GM21423 (cell line): ENCODE measurements around the gene CD3G.
A peak's percentile ranks its signal among the peaks of the same experiment; 100 is the strongest.
"Not testable (repeated sequence)": the region's sequence is repeated elsewhere in the genome, so short reads cannot be mapped to it uniquely, and the experiment has no call there.

Source experiments
- ATAC-seq: cut with Tn5 transposase; IDR thresholded peaks from one replicate; pipeline ENCODE4 v1.9.1; 2021; ENCODE audit warnings: mild to moderate bottlenecking, moderate library complexity; ENCODE audit not compliant: unreplicated experiment

Gene CD3G

DNA sequence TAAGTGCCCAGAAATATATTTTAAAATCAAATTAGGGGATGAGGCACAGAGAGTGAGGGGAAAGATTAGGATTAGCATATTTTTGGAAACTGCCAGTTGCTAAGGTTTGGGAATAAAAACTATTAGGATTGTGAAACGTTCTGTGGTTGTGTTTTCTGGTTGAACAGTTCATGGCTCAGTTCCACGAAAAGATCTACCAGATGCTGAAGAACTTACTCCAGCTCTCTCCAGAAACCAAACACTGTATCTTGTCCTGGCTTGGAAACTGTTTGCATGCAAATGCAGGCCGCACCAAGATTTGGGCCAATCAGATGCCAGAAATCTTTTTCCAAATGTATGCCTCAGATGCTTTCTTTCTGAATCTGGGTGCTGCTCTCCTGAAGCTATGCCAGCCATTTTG, 30.6 kb downstream of the CD3G start:
- ATAC-seq = no peak

DNA sequence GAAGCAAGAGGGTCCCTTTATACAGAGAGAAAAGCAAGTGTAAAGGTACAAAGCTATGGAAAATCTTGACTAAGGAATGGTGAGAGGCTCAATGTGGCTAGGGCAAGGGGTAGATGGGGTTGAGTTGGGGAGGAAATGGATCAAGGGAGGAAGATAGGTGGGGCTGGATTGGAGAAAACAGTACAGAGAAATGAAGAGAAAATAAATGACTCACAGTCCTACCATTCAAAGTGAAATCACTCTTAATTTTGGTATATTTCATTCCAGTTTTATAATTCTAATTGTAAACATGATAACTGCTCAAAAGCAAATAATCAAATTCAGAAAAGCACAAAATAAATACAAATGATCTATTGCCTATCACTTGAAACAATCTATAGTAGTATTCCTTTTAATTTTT, 31.8 kb downstream of the CD3G start:
- ATAC-seq = no peak

DNA sequence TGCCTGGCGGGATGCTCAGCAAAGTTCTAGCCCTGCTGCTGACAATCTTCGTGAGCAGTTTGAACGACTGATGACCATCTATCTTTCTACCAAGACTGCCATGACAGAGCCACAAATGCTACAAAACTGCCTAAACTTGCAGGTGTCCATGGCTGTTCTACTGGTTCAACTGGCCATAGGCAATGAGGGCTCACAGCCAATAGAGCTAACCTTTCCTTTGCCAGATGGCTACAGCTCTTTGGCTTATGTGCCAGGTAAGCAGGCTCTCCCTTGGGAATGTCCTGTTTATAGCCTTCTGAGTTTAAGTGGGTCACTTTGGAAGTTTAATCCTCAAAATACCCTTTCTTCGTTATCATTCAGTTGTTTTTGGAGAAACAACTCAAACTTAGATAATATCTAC, 35.4 kb downstream of the CD3G start:
- ATAC-seq = no peak

DNA sequence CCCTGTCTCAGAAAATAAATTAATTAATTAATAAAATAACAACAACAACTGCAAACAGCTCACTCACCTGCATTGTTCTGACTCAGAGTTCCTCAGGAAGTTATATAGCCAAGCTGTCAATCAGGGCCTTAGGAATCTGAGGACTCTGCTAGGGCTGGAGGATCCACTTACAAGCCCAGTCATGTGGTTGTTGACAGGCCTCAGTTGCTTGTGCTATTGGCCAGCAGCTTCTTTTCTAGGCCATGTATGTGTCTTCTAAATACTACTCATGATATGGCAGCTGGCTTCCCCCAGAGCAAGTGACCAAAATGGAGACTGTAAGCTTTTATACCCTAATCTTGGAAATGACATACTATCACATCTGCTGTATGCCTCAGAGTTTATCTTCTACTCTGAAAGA, 36.4 kb downstream of the CD3G start:
- no peak for ATAC-seq

DNA sequence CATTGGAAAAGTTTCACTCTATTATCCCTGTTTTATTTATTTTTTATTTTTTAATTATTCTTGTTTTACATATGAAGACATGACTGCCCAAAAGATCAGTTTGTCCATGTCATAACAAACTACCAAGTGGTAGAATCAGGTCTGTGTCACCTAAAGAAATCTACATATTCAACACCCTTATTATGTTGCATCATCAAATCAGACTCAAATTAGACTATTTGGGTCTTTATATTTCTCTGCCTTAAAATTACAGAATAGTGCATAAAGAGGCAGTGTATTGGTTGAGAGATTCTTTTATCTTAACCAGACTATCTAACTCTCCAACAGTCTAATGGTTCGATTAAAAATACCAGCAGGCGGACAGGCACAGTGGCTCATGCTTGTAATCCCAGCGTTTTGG, 38.8 kb downstream of the CD3G start:
- ATAC-seq = no peak

DNA sequence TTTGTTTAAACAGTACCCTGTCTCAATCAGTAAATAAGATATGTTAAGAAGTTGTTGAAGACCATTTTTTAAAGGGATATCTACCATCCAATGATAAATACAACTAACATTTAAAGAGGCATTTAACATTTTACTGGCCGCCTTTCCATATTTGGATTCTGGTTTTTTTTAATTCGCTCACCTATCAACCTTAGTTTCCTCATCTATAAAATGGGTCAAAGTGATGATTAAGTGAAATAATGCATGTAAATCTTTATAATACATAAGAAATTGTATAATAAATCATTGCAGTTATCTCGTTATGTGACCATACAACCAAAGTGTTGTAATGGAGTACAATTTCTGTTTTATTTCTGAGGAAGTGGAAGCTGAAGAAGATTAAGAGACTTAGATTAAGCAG, 39.5 kb downstream of the CD3G start:
- ATAC-seq = no peak

DNA sequence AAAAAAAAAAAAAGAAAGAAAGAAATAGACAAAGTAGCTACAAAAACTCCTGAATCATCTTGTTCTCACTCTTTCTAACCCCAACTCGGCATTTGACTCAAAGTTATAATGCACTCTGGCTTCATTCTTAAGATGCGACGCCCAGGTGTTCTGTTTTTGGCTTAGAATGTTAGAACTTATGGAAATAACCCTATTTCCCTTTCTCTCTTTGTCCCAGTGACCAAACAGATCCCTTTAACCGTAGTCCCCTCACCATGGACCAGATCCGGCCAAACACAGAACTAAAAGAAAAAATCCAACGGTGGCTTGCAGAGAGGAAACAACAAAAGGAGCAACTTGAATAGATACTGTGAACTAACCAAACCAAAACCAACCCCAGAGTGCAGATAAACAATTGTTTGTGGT, 52.0 kb downstream of the CD3G start:
- ATAC-seq = no peak

DNA sequence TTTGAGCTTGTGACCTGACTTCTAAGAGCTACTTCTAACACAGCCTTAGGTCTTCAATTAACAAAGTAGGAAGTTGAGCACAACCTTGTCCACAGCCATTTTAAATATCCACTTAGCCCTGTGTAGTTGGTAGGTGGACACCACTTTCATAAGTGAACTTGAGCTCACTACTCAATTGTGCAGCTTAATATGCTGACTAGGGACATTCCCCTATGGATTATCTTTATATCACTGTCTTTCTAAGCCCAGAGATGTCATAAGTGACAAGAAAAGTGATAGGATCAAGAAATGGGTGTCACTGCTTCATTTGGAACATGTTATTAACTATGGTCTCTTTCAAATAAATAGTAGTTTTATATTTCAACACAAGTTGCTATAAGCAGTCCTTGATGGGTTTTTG, 53.3 kb downstream of the CD3G start:
- no peak for ATAC-seq

DNA sequence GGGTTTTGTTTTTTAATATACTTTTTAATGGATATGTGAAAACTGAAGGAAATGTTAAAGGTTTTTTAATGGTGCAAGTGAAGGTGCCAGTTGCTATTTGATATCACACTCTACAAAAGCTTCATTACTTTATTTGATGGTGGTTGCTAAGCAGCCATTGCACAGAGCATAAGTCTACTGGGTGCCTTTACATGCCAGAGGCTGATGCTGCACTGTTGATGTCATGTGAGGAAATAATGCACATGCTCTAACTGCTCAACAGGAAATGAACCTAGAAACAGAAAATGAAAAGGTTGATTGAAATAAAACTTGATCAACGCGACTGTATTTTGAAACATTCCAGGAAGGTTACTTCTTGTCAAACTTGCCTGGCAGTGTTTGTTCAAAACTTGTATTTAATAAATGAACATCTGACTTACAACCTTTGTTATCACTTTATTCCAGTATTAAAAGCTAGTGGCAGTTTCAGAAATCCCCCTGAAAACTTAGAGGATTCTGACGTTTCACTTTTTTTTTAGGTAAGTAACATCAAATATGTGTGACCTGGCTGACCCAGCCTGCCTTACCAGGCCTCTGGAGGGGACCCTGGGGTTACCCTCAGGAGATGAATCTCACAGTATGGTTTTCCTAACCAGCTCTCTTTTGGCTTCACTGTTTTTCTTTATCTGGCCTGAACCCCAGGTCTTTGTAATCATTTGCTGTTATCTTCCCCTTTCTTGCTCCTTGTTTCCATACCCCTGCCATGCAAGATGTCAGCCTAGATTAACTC, 54.8 kb downstream of the CD3G start:
- peak; percentile 36 for ATAC-seq

DNA sequence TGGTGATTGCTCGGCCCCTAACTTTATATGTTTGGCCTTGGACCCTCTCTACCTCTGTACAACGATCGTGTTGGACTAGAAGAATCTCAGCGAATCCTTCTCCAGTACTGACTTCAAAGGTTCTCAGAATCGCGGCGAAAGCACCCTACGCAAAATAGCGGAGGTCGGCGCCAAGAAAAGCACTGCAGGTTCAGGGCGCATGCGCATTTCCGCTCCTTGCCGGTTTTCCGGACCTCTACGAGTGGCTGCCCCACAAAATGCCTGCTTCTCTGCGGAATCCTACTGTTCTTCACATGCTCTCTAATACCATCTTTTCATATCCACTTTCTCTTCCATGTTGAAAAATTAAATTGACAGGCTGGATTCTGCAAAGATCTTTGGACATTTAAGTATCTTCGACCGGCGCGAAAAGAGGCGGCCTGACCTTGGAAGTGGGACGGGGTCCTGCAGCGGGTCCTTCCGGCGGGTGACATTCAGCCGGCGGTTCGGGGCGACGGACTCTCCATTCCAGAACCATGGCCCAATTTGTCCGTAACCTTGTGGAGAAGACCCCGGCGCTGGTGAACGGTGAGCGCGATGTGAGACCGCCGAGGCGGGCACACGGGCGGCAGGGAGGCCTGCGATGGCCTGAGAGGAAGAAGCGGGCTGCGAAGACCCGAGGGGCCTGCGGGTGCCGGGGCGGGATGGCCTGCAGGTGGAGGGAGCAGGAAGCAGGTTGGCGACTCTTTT, 57.2 kb downstream of the CD3G start, which contains the start of gene ATP5MG:
ATP5MG (plus strand) TSS at position 456 of the 729 bp plus-strand sequence; CDS start at position 516, 60 bp downstream.
- ATAC-seq = peak; percentile 61

DNA sequence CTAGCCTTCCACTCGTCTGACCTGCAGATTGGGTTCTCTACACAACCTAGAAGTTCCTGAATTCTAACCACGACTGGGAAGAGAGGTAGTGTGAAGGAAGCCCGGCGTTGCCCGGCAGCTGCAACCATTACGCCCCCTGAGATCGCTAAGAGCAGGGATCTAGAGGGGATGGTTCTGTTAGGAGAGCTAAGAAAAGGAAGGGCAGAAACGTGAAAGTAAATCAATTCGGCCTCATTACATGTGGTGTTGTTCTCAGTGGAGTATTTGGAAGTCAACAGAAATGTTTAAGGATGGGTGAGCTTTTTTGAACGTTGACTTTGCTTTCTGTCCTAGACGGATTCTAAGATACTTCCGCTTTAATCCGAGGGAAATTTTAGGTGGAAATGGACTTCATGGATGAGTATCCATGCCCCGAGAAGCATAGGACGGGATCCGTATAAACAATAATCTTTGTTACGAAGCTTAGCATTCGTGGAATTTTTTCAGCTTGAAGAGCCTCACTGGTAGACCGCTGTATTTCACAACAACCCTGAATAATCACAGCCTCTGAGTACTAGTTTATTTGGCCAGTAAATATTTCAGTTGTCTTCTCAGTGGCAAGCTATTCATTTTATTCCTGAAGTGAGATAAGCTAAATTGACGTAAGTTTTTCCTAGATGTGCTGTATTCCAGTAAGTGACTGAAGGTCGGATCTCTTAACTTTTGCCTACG, 57.9 kb downstream of the CD3G start:
- peak; percentile 13 for ATAC-seq

DNA sequence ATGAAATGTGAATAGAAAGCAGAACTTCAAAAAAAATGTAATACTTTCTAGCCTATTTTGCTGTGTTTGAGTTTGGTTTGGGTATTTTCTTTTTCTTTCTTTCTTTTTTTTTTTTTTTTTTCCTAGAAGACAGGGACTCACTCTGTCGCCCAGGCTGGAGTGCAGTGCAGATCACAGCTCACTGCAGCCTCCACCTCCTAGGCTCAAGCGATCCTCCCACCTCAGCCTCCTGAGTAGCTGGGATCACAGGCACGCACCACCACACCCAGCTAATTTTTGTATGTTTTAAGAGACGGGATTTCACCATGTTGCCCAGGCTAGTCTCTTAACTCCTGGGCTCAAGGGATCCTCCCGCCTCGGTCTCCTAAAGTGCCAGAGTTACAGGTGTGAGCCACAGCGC, 58.5 kb downstream of the CD3G start:
- not testable (repeated sequence) for ATAC-seq
